Endothelial cell of umbilical vein (primary cell): ENCODE data around the gene KDM4C. TPM values are rescaled to one million over a fixed set of nuclear protein-coding genes. Genes with fewer than 3 reads are reported as not detected.

Experiments used
- BruUV-seq: library from RNA; stranded (reverse); fragments of 400-500 nt; replicated peaks from 2 replicates; lab custom pipeline; 2021; lab: Mats Ljungman, UMichigan
- CTCF ChIA-PET: fragments of 300-600, 350-600 bp; sonication (Branson Sonifier 250); formaldehyde crosslinking; loops from one replicate; lab custom pipeline; 2021; ENCODE audit warnings: antibody characterized with exemption, inconsistent platforms; lab: Charles Lee
- POLR2A ChIA-PET: fragments of 300-600, 350-600 bp; sonication (Branson Sonifier 250); formaldehyde crosslinking; loops from one replicate; lab custom pipeline; 2021; ENCODE audit warnings: antibody characterized with exemption, inconsistent platforms; lab: Charles Lee
- DNase-seq: peaks from one replicate; pipeline ENCODE4 v3.0.0-alpha.2; 2011; ENCODE audit warnings: low read depth, low spot score
- FAIRE-seq: peaks from 2 replicates; lab custom pipeline; 2011; peaks lifted over from hg19 to GRCh38; lab: Jason Lieb, UNC
- H2AFZ ChIP-seq: 2 replicates; pipeline ENCODE4 v1.6.0; 2012; ENCODE audit warnings: low read depth, low read length, control low read depth, inconsistent platforms
- H3K27ac ChIP-seq: 2 replicates; pipeline ENCODE4 v1.5.1; 2011; ENCODE audit warnings: low read depth, mild to moderate bottlenecking, control low read depth, low read length, moderate library complexity; ENCODE audit not compliant: insufficient read depth
- H3K27me3 ChIP-seq, 2 experiments: 2 replicates each; pipeline versions ENCODE4 v1.6.0 to v1.6.1; 2011; ENCODE audit warnings: low read length in 2 of 2, mixed read lengths in 1 of 2; ENCODE audit not compliant: control insufficient read depth in 2 of 2, insufficient read depth in 2 of 2
- H3K36me3 ChIP-seq, 2 experiments: 2 replicates in 1 of 2; 3 replicates in 1 of 2; pipeline ENCODE4 v1.5.1; 2011; ENCODE audit warnings: low read length in 2 of 2, mild to moderate bottlenecking in 1 of 2, moderate library complexity in 1 of 2; ENCODE audit not compliant: control insufficient read depth in 2 of 2, insufficient read depth in 2 of 2; ENCODE audit errors: extremely low read depth in 1 of 2
- H3K4me1 ChIP-seq: 3 replicates; pipeline ENCODE4 v1.5.1; 2011; ENCODE audit warnings: mild to moderate bottlenecking, low read length; ENCODE audit not compliant: control insufficient read depth, insufficient read depth; ENCODE audit errors: extremely low read depth
- H3K4me2 ChIP-seq: 2 replicates; pipeline ENCODE4 v1.6.1; 2011; ENCODE audit warnings: low read length, control low read depth, mixed read lengths; ENCODE audit not compliant: insufficient read depth
- H3K4me3 ChIP-seq, 3 experiments: fragments of 200-600 bp in 1 of 3; sonication (generic), shearing (Covaris generic) in 1 of 3; replicated peaks in 1 of 3; 2 replicates each; pipeline ENCODE4 v1.5.1; 2011 to 2016; ENCODE audit warnings: control low read depth in 3 of 3, low read length in 3 of 3, mild to moderate bottlenecking in 2 of 3, inconsistent platforms in 1 of 3, low read depth in 1 of 3, moderate library complexity in 1 of 3; ENCODE audit not compliant: insufficient read depth in 1 of 3
- H3K79me2 ChIP-seq: 2 replicates; pipeline ENCODE4 v1.6.0; 2012; ENCODE audit warnings: low read length, inconsistent platforms; ENCODE audit not compliant: control insufficient read depth, insufficient read depth
- H3K9ac ChIP-seq: replicated peaks from 2 replicates; pipeline ENCODE3; 2011; ENCODE audit warnings: low read length, control low read depth; ENCODE audit not compliant: insufficient read depth; ENCODE audit errors: extremely low read depth
- H3K9me1 ChIP-seq: replicated peaks from 3 replicates; pipeline ENCODE4 v1.6.0; 2011; ENCODE audit warnings: mild to moderate bottlenecking, low read length; ENCODE audit not compliant: control insufficient read depth, insufficient read depth; ENCODE audit errors: extremely low read depth
- H3K9me3 ChIP-seq: replicated peaks from 2 replicates; pipeline ENCODE4 v1.5.1; 2012; ENCODE audit warnings: low read length, inconsistent platforms; ENCODE audit not compliant: control insufficient read depth, insufficient read depth
- H4K20me1 ChIP-seq: replicated peaks from 2 replicates; pipeline ENCODE3; 2011; ENCODE audit warnings: mild to moderate bottlenecking, low read length; ENCODE audit not compliant: control insufficient read depth, insufficient read depth; ENCODE audit errors: extremely low read depth
- EZH2 ChIP-seq: IDR thresholded peaks from 2 replicates; pipeline ENCODE4 v1.6.1; 2012; ENCODE audit warnings: borderline replicate concordance, low read depth, mild to moderate bottlenecking, moderate library complexity, low read length, inconsistent platforms; ENCODE audit not compliant: severe bottlenecking
- FOS ChIP-seq: IDR thresholded peaks from 2 replicates; pipeline ENCODE4 v1.6.1; 2011; ENCODE audit warnings: mild to moderate bottlenecking, low read length, moderate library complexity, borderline replicate concordance; ENCODE audit not compliant: insufficient read depth
- GATA2 ChIP-seq: IDR thresholded peaks from 2 replicates; pipeline ENCODE4 v1.7.0; 2011; ENCODE audit warnings: low read depth, mild to moderate bottlenecking, moderate library complexity, mixed read lengths, low read length; ENCODE audit not compliant: insufficient read length, insufficient read depth
- JUN ChIP-seq: IDR thresholded peaks from 2 replicates; pipeline ENCODE4 v1.6.1; 2011; ENCODE audit warnings: borderline replicate concordance, low read depth; ENCODE audit not compliant: insufficient read length, insufficient read depth
- MYC ChIP-seq: IDR thresholded peaks from one replicate; pipeline ENCODE4 v1.6.1; 2011; ENCODE audit warnings: mild to moderate bottlenecking, low read depth, low read length
- POLR2A ChIP-seq: IDR thresholded peaks from 2 replicates; pipeline ENCODE4 v1.6.1; 2012; ENCODE audit warnings: low read depth, mild to moderate bottlenecking, control low read depth, low read length
- POLR2AphosphoS5 ChIP-seq: IDR thresholded peaks from 2 replicates; pipeline ENCODE4 v1.6.1; 2012; ENCODE audit warnings: low read depth, mild to moderate bottlenecking, control low read depth, low read length, moderate library complexity; ENCODE audit not compliant: insufficient read depth
- dilution Hi-C: fragments of 300-500 bp; cut with MboI; formaldehyde crosslinking; loops from one replicate; pipeline ENCODE4 v1.15.0; 2019; ENCODE audit warnings: low sequenced_read_pairs; ENCODE audit not compliant: extremely low pct_ligation_motif_present
- intact Hi-C: fragments of 100-400 bp; cut with micrococcal nuclease; formaldehyde crosslinking; loops from one replicate; pipeline ENCODE4 v1.10.0; 2022
- polyA plus RNA-seq, 4 experiments: library from polyadenylated mRNA; depleted of rRNA in 3 of 4; stranded (reverse) in 3 of 4; unstranded in 1 of 4; fragments of >200 nt; gene quantifications; 2 replicates each; pipeline versions ENCODE4 v1.2.1 to v1.2.3, GENCODE V29; 2011 to 2012; ENCODE audit warnings: missing spikeins in 1 of 4
- total RNA-seq: library from RNA; stranded (reverse); gene quantifications from 2 replicates; pipeline ENCODE4 v1.2.3, GENCODE V29; 2021
- TF ChIP-seq, protein P1 (sequence below), 2 donors: IDR thresholded peaks; 1 replicate in 1 of 2; 2 replicates in 1 of 2; pipeline ENCODE4 v1.5.1; 2011; ENCODE audit warnings: low read length in 2 of 2, mild to moderate bottlenecking in 2 of 2, moderate library complexity in 2 of 2, control low read depth in 1 of 2, inconsistent platforms in 1 of 2, low read depth in 1 of 2; ENCODE audit not compliant: insufficient read depth in 1 of 2; ENCODE audit errors: extremely low read depth in 1 of 2

The KDM4C gene
- total and polyA plus RNA-seq, 2 donors (not counting 3 experiments of a cell fraction or from before 2014, with no cell fraction given) = 5.4 to 15.0 TPM

GRCh38 chr9:6924988-6925563 lies 167.3 kb downstream of the KDM4C start:
- Histone ChIP-seq H3K27ac (no peak overlapping the region), H3K4me3 (no peak overlapping the region), H3K9me1 (no peaks in the 10 kb centered on the region), H3K4me1 (peaks cover 9% of the 10 kb centered on the region), H2AFZ (no peak overlapping the region), H3K4me2 (no peak overlapping the region), H3K79me2 (no peaks in the 10 kb centered on the region), H3K9ac (no peak overlapping the region), H3K27me3 (no peaks in the 10 kb centered on the region), H3K36me3 (no peaks in the 10 kb centered on the region), H4K20me1 (no peaks in the 10 kb centered on the region), H3K9me3 (no peaks in the 10 kb centered on the region)
- dilution Hi-C loops = no loop called here
- TF ChIP-seq POLR2A (no peak), POLR2AphosphoS5 (no peak), EZH2 (no peak), FOS (no peak), MYC (no peak), JUN (no peak), GATA2 (no peak)
- TF ChIP-seq, protein P1, sequence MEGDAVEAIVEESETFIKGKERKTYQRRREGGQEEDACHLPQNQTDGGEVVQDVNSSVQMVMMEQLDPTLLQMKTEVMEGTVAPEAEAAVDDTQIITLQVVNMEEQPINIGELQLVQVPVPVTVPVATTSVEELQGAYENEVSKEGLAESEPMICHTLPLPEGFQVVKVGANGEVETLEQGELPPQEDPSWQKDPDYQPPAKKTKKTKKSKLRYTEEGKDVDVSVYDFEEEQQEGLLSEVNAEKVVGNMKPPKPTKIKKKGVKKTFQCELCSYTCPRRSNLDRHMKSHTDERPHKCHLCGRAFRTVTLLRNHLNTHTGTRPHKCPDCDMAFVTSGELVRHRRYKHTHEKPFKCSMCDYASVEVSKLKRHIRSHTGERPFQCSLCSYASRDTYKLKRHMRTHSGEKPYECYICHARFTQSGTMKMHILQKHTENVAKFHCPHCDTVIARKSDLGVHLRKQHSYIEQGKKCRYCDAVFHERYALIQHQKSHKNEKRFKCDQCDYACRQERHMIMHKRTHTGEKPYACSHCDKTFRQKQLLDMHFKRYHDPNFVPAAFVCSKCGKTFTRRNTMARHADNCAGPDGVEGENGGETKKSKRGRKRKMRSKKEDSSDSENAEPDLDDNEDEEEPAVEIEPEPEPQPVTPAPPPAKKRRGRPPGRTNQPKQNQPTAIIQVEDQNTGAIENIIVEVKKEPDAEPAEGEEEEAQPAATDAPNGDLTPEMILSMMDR (IDR thresholded peaks at IDR 0.05; ENCODE audit: extremely low read depth in 1 of 2, insufficient read depth in 1 of 2, low read depth in 1 of 2, low read length in 2 of 2) = no peak
- no TSS peak for BruUV-seq
- CTCF ChIA-PET = interaction anchor here (1.7 to 1.9 kb wide), 3 partner anchors 13 to 128 kb away, joined by 3 to 6 read pairs (median 4); no protein-coding TSS in a partner anchor
- POLR2A ChIA-PET = no interaction called here
- intact Hi-C loops = no loop called here
- FAIRE-seq (no peak), DNase-seq (no peak)
